Duodenal mucosa (tissue), 2 donors: ENCODE measurements around the gene ARL5A.
"Not testable (repeated sequence)": the region's sequence is repeated elsewhere in the genome, so short reads cannot be mapped to it uniquely, and the experiment has no call there.

ENCODE experiments used
- H3K27ac ChIP-seq: one replicate; pipeline ENCODE4 v1.7.0; 2013; ENCODE audit warnings: low read depth, low read length
- H3K27me3 ChIP-seq, 2 donors: one replicate each; pipeline ENCODE4 v1.7.0; 2013; ENCODE audit warnings: low read length in 2 of 2, control low read depth in 1 of 2; ENCODE audit not compliant: insufficient read depth in 2 of 2, control insufficient read depth in 1 of 2
- H3K36me3 ChIP-seq, 2 donors: one replicate each; pipeline ENCODE4 v1.7.0; 2013; ENCODE audit warnings: low read length in 2 of 2, control low read depth in 1 of 2; ENCODE audit not compliant: insufficient read depth in 2 of 2, control insufficient read depth in 1 of 2
- H3K4me1 ChIP-seq, 2 donors: one replicate each; pipeline ENCODE4 v1.7.0; 2013; ENCODE audit warnings: low read length in 2 of 2, control low read depth in 1 of 2; ENCODE audit not compliant: insufficient read depth in 2 of 2, control insufficient read depth in 1 of 2
- H3K4me3 ChIP-seq, 2 donors: one replicate each; pipeline ENCODE4 v1.7.0; 2013; ENCODE audit warnings: low read length in 2 of 2, low read depth in 1 of 2
- H3K9ac ChIP-seq, 2 donors: one replicate each; pipeline ENCODE4 v1.7.0; 2013; ENCODE audit warnings: low read length in 2 of 2, low read depth in 1 of 2
- H3K9me3 ChIP-seq, 2 donors: one replicate each; pipeline ENCODE4 v1.7.0; 2013; ENCODE audit warnings: low read length in 2 of 2, control low read depth in 1 of 2; ENCODE audit not compliant: control insufficient read depth in 1 of 2

The ARL5A gene, protein sequence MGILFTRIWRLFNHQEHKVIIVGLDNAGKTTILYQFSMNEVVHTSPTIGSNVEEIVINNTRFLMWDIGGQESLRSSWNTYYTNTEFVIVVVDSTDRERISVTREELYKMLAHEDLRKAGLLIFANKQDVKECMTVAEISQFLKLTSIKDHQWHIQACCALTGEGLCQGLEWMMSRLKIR

GRCh38 chr2:151828143-151828889 lies at the start of gene ARL5A:
Gene ARL5A (minus strand): TSS chr2:151828421. CDS start chr2:151828176, 245 bp downstream.
- Histone ChIP-seq H3K27me3 (no peaks in the 10 kb centered on the region), H3K4me1 (peaks cover 22 to 23% of the 10 kb centered on the region in 2 donors), H3K4me3 (peak within 1 kb of the TSS; percentile 87 to 89), H3K27ac (peak within 1 kb of the TSS; percentile 76), H3K9ac (peak within 1 kb of the TSS; percentile 71 to 75), H3K36me3 (no peaks in the 10 kb centered on the region), H3K9me3 (no peaks in the 10 kb centered on the region)

- not testable (repeated sequence) for H3K9ac ChIP-seq, H3K4me3 ChIP-seq, H3K27me3 ChIP-seq, H3K9me3 ChIP-seq, H3K4me1 ChIP-seq, H3K27ac ChIP-seq, H3K36me3 ChIP-seq
These were observed 47.4 kb upstream of the ARL5A start for GRCh38 chr2:151875631-151876030.

DNA sequence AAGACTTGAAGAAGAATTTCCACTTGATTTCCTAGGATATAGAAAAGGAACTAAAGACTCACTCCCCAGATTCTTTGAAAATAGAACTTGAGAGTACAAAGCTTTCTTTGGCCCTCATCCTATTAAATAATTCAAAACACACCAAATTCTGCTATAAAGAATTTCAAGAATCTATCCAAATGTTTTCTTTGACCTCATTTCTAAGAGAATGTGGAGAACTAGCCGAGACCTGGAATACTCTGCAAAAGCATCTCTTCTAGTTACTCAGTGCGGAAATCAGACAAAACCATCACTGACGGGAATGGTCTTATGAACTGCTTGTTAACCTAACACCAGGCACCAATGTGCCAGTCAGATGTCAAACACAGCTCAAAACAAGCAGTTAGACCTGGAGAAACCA lies 44.2 kb upstream of the ARL5A start:
- H3K27ac ChIP-seq = no peak overlapping the region
- no peak overlapping the region for H3K9ac ChIP-seq
- H3K4me1 ChIP-seq = no peaks in the 10 kb centered on the region
- no peaks in the 10 kb centered on the region for H3K9me3 ChIP-seq
- H3K4me3 ChIP-seq = no peak overlapping the region
- no peaks in the 10 kb centered on the region for H3K36me3 ChIP-seq
- peaks cover 4% of the 10 kb centered on the region in 2 donors for H3K27me3 ChIP-seq

- no peak overlapping the region for H3K4me3 ChIP-seq
- H3K9me3 ChIP-seq = no peaks in the 10 kb centered on the region
- H3K27ac ChIP-seq = no peak overlapping the region
These were observed 41.1 kb upstream of the ARL5A start for GRCh38 chr2:151869291-151869690.

GRCh38 chr2:151862700-151863099 lies 34.5 kb upstream of the ARL5A start:
- Histone ChIP-seq H3K4me3 (no peak overlapping the region), H3K27ac (no peak overlapping the region), H3K36me3 (no peaks in the 10 kb centered on the region), H3K9ac (no peak overlapping the region), H3K27me3 (no peaks in the 10 kb centered on the region), H3K9me3 (no peaks in the 10 kb centered on the region), H3K4me1 (no peaks in the 10 kb centered on the region)

More at GRCh38 chr2:151869291-151869690, 41.1 kb upstream of the ARL5A start:
- Histone ChIP-seq H3K9ac (no peak overlapping the region), H3K4me1 (no peaks in the 10 kb centered on the region), H3K27me3 (peaks cover 4% of the 10 kb centered on the region in 2 donors), H3K36me3 (no peaks in the 10 kb centered on the region)

- H3K4me3 ChIP-seq = no peak overlapping the region
- no peaks in the 10 kb centered on the region for H3K27me3 ChIP-seq
- no peaks in the 10 kb centered on the region for H3K9me3 ChIP-seq
- no peak overlapping the region for H3K27ac ChIP-seq
- H3K9ac ChIP-seq = no peak overlapping the region
- no peaks in the 10 kb centered on the region for H3K36me3 ChIP-seq
- H3K4me1 ChIP-seq = no peaks in the 10 kb centered on the region
These were observed 33.0 kb upstream of the ARL5A start for GRCh38 chr2:151861174-151861573.

DNA sequence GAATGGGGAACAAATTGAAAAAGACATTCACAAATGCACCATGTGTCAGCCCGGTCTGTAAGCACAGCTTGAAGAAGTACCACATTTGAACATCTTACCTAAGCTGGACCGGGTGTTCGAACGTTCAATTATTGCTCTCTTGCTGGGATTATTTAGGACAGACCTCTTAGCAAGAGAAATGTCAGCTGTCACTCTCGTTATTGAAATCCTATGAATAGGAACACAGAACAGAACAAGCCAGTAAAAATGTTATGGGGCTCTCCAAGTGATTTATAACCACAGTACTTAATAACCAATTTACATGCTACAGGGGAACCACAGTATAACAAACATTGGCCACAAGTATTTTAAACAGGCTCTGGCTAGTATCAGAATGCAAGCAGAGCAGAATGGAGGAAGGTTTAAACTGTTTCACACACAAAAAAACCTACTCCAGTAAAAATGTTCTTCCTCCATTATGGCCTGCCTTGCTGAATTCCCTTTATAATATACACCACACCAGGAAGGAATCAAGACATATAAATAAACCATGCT lies 32.5 kb upstream of the ARL5A start:
- Histone ChIP-seq H3K4me3 (no peak overlapping the region), H3K4me1 (no peaks in the 10 kb centered on the region), H3K36me3 (no peaks in the 10 kb centered on the region), H3K27me3 (no peaks in the 10 kb centered on the region), H3K9ac (no peak overlapping the region), H3K27ac (no peak overlapping the region), H3K9me3 (no peaks in the 10 kb centered on the region)

GRCh38 chr2:151860210-151860609 lies 32.0 kb upstream of the ARL5A start:
- no peak overlapping the region for H3K4me3 ChIP-seq
- H3K9me3 ChIP-seq = no peaks in the 10 kb centered on the region
- H3K4me1 ChIP-seq = no peaks in the 10 kb centered on the region
- no peaks in the 10 kb centered on the region for H3K27me3 ChIP-seq
- no peaks in the 10 kb centered on the region for H3K36me3 ChIP-seq
- H3K9ac ChIP-seq = no peak overlapping the region
- no peak overlapping the region for H3K27ac ChIP-seq

DNA sequence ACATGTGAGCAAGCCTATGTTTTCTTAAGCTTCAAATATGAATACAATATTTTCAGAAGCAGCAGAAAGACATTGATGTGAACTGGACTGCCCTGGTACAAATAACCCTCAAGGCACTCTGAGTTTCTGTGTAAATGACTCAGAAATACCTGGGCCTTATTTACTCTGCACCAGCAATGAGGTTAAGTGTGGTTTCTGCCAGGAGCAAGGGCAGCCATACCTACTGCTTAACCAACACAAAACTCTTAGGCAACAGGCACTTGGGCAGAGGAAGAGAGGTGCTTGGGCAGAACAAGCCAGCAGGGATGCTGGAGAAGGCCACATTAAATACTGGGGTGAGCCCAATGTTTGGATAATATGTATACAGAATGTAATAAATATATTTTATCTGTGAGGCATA lies 29.4 kb upstream of the ARL5A start:
- Histone ChIP-seq H3K27me3 (no peaks in the 10 kb centered on the region), H3K9ac (no peak overlapping the region), H3K4me3 (no peak overlapping the region), H3K4me1 (no peaks in the 10 kb centered on the region), H3K9me3 (no peaks in the 10 kb centered on the region), H3K36me3 (no peaks in the 10 kb centered on the region), H3K27ac (no peak overlapping the region)

- H3K27ac ChIP-seq = no peak overlapping the region
- H3K9me3 ChIP-seq = no peaks in the 10 kb centered on the region
- no peaks in the 10 kb centered on the region for H3K27me3 ChIP-seq
- no peaks in the 10 kb centered on the region for H3K36me3 ChIP-seq
- no peak overlapping the region for H3K4me3 ChIP-seq
- H3K4me1 ChIP-seq = no peaks in the 10 kb centered on the region
- H3K9ac ChIP-seq = no peak overlapping the region
These were observed 26.9 kb upstream of the ARL5A start for GRCh38 chr2:151855111-151855510.
